H9 (cell line): ENCODE measurements around the gene NTPCR. TPM values are rescaled to one million over a fixed set of nuclear protein-coding genes. Genes with fewer than 3 reads are reported as not detected.

ENCODE experiments used
- DNase-seq: peaks from one replicate; pipeline ENCODE4 v3.0.0-alpha.2; 2017
- H2AFZ ChIP-seq: one replicate; pipeline ENCODE4 v1.6.1; 2013; ENCODE audit warnings: mild to moderate bottlenecking, low read length, control low read depth, moderate library complexity
- H2AK5ac ChIP-seq: 2 replicates; pipeline ENCODE4 v1.6.1; 2013; ENCODE audit warnings: low read length, control low read depth, mixed read lengths; ENCODE audit not compliant: insufficient read length
- H2BK120ac ChIP-seq: one replicate; pipeline ENCODE4 v1.6.1; 2013; ENCODE audit warnings: low read depth, mild to moderate bottlenecking, low read length, control low read depth, inconsistent platforms; ENCODE audit not compliant: poor library complexity, severe bottlenecking
- H2BK12ac ChIP-seq: 2 replicates; pipeline ENCODE4 v1.6.1; 2013; ENCODE audit warnings: low read length, control low read depth, mixed read lengths, low read depth; ENCODE audit not compliant: insufficient read length
- H2BK15ac ChIP-seq: 2 replicates; pipeline ENCODE4 v1.6.1; 2013; ENCODE audit warnings: low read depth, low read length, control low read depth
- H2BK20ac ChIP-seq: one replicate; pipeline ENCODE4 v1.6.1; 2013; ENCODE audit warnings: low read depth, mild to moderate bottlenecking, low read length, control low read depth, inconsistent platforms; ENCODE audit not compliant: poor library complexity, severe bottlenecking
- H2BK5ac ChIP-seq: 2 replicates; pipeline ENCODE4 v1.6.1; 2013; ENCODE audit warnings: low read length, control low read depth, mixed read lengths; ENCODE audit not compliant: insufficient read length
- H3K14ac ChIP-seq: 2 replicates; pipeline ENCODE4 v1.6.1; 2013; ENCODE audit warnings: low read length, control low read depth; ENCODE audit not compliant: insufficient read depth
- H3K18ac ChIP-seq: 2 replicates; pipeline ENCODE4 v1.6.1; 2013; ENCODE audit warnings: low read depth, mild to moderate bottlenecking, mixed read lengths, low read length, control low read depth; ENCODE audit not compliant: insufficient read length
- H3K23ac ChIP-seq: 2 replicates; pipeline ENCODE4 v1.6.1; 2013; ENCODE audit warnings: low read length, control low read depth, mixed read lengths, low read depth; ENCODE audit not compliant: insufficient read length
- H3K23me2 ChIP-seq: 2 replicates; pipeline ENCODE4 v1.6.1; 2013; ENCODE audit warnings: low read depth, mild to moderate bottlenecking, mixed read lengths, low read length, control low read depth; ENCODE audit not compliant: insufficient read length, poor library complexity, severe bottlenecking
- H3K27ac ChIP-seq: 2 replicates; pipeline ENCODE4 v1.5.1; 2013; ENCODE audit warnings: low read length, control low read depth, mixed read lengths, low read depth; ENCODE audit not compliant: insufficient read length
- H3K27me3 ChIP-seq: 2 replicates; pipeline ENCODE4 v1.6.1; 2013; ENCODE audit warnings: low read length, control low read depth, inconsistent platforms; ENCODE audit not compliant: insufficient read depth
- H3K4ac ChIP-seq: 2 replicates; pipeline ENCODE4 v1.6.1; 2013; ENCODE audit warnings: low read depth, mild to moderate bottlenecking, control low read depth, inconsistent platforms, low read length, moderate library complexity
- H3K4me1 ChIP-seq: 2 replicates; pipeline ENCODE4 v1.6.1; 2013; ENCODE audit warnings: low read length, control low read depth, inconsistent platforms; ENCODE audit not compliant: insufficient read depth
- H3K4me2 ChIP-seq: 2 replicates; pipeline ENCODE4 v1.6.1; 2013; ENCODE audit warnings: low read length, control low read depth, mixed read lengths; ENCODE audit not compliant: insufficient read length, insufficient read depth
- H3K56ac ChIP-seq: 2 replicates; pipeline ENCODE4 v1.6.1; 2013; ENCODE audit warnings: low read depth, mild to moderate bottlenecking, mixed read lengths, low read length, control low read depth; ENCODE audit not compliant: insufficient read length
- H3K79me1 ChIP-seq: 2 replicates; pipeline ENCODE4 v1.6.1; 2013; ENCODE audit warnings: low read depth, mild to moderate bottlenecking, moderate library complexity, low read length, control low read depth, inconsistent platforms; ENCODE audit not compliant: insufficient read depth, poor library complexity, severe bottlenecking
- H3K79me2 ChIP-seq: 2 replicates; pipeline ENCODE4 v1.6.1; 2013; ENCODE audit warnings: low read length, control low read depth, inconsistent platforms; ENCODE audit not compliant: insufficient read depth
- H3K9ac ChIP-seq: 2 replicates; pipeline ENCODE4 v1.6.1; 2013; ENCODE audit warnings: low read length, control low read depth, mixed read lengths; ENCODE audit not compliant: insufficient read length; ENCODE audit errors: extremely low read depth
- H3K9me3 ChIP-seq: one replicate; pipeline ENCODE4 v1.6.1; 2013; ENCODE audit warnings: low read depth, low read length, inconsistent platforms; ENCODE audit not compliant: control insufficient read depth
- H3T11ph ChIP-seq: one replicate; pipeline ENCODE4 v1.6.1; 2013; ENCODE audit warnings: mild to moderate bottlenecking, low read length, control low read depth, inconsistent platforms
- H4K20me1 ChIP-seq: one replicate; pipeline ENCODE4 v1.6.1; 2013; ENCODE audit not compliant: control insufficient read depth, insufficient read length, insufficient read depth
- H4K5ac ChIP-seq: 2 replicates; pipeline ENCODE4 v1.6.1; 2013; ENCODE audit warnings: low read depth, mild to moderate bottlenecking, mixed read lengths, low read length, control low read depth; ENCODE audit not compliant: insufficient read length
- H4K8ac ChIP-seq: replicated peaks from 2 replicates; pipeline ENCODE4 v1.6.1; 2013; ENCODE audit warnings: low read length, control low read depth, mixed read lengths, low read depth; ENCODE audit not compliant: insufficient read length
- H4K91ac ChIP-seq: 2 replicates; pipeline ENCODE4 v1.6.1; 2013; ENCODE audit warnings: low read depth, mild to moderate bottlenecking, moderate library complexity, mixed read lengths, low read length, control low read depth; ENCODE audit not compliant: insufficient read length
- H3K27ac Mint-ChIP-seq, 3 experiments: 2 replicates in 2 of 3; 3 replicates in 1 of 3; pipeline ENCODE4 v1.8.0; 2020 to 2021; ENCODE audit warnings: mixed read lengths in 3 of 3, mild to moderate bottlenecking in 1 of 3, moderate library complexity in 1 of 3
- H3K27me3 Mint-ChIP-seq: 2 replicates; pipeline ENCODE4 v1.8.0; 2021; ENCODE audit warnings: low read depth, mild to moderate bottlenecking, moderate library complexity, mixed read lengths
- H3K36me3 Mint-ChIP-seq, 3 experiments: 2 replicates in 2 of 3; 3 replicates in 1 of 3; pipeline ENCODE4 v1.8.0; 2020 to 2021; ENCODE audit warnings: low read depth in 3 of 3, mixed read lengths in 3 of 3; ENCODE audit not compliant: insufficient read depth in 1 of 3
- H3K4me1 Mint-ChIP-seq, 2 experiments: 2 replicates each; pipeline ENCODE4 v1.8.0; 2020; ENCODE audit warnings: mixed read lengths in 2 of 2
- H3K4me3 Mint-ChIP-seq, 2 experiments: 2 replicates in 1 of 2; 3 replicates in 1 of 2; pipeline ENCODE4 v1.8.0; 2020 to 2021; ENCODE audit warnings: mild to moderate bottlenecking in 2 of 2, mixed read lengths in 2 of 2, moderate library complexity in 1 of 2
- H3K9me3 Mint-ChIP-seq, 2 experiments: 2 replicates in 1 of 2; 3 replicates in 1 of 2; pipeline ENCODE4 v1.8.0; 2020; ENCODE audit warnings: mild to moderate bottlenecking in 2 of 2, mixed read lengths in 2 of 2, moderate library complexity in 1 of 2
- WGBS: extraction: QIAGEN DNeasy Blood & Tissue Kit; methylation state at CpG from one replicate; pipeline ENCODE4 v1.1.7; 2013; ENCODE audit warnings: missing lambda C conversion rate, low lambda C conversion rate, mixed read lengths; ENCODE audit not compliant: insufficient read length; ENCODE audit errors: extremely low coverage; 5-methylcytosine and 5-hydroxymethylcytosine counted together
- total RNA-seq: library from RNA; stranded (reverse); gene quantifications from 2 replicates; pipeline ENCODE4 v1.2.1, GENCODE V29; 2021
- TF ChIP-seq, protein P1 (sequence below): fragments of 200-600 bp; sonication (generic); conservative IDR thresholded peaks from 3 replicates; pipeline ENCODE4 v1.8.0; 2021; ENCODE audit warnings: antibody characterized with exemption, mild to moderate bottlenecking

Gene NTPCR
- total RNA-seq, 1 experiment from 2014 or later = 87.4 TPM

DNA sequence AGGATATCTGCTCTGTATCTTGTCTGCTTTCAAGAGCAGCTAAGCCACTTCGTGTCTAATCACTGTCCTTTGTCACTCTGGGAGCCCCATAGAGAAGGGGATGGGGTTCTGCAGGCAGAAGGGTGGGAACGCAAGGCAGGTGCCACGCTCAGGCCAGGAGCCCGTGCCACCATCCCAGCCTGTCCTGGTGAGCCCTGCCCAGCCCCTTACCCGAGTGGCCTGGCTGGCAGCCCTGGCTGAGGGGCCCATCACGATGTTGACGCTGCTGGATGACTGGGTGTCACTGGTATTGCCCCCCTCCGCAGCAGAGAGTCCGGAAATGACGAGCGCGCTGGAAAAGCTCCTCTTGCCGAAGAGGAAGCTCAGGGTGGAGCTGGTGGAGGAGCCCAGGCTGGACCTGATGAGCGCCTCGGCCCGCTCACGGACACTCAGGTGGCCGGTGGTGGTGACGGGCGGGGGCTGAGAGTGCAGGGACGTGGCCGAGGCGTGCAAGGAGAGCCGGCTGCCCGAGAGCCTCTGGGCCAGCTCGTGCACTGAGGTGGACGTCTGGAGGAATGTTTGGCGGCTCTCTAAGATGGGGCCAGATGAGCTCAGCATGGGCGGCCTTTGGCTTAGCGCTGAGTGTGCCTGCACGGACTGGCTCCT is 35.6 kb downstream of the NTPCR start:
- Mint-ChIP-seq H3K4me1 (peaks cover under 1 to 2% of the 10 kb centered on the region in 2 experiments; a peak in 2 of 4 replicates), H3K9me3 (0 out of 5 replicates have a peak, but pooled peaks cover 0 to under 1% of the 10 kb centered on the region in 2 experiments), H3K4me3 (no peak overlapping the region), H3K36me3 (peaks cover 6 to 13% (median 7%) of the 10 kb centered on the region in 3 experiments; a peak in 6 of 7 replicates), H3K27ac (no peak overlapping the region), H3K27me3 (no peaks in the 10 kb centered on the region)
- Histone ChIP-seq H2BK20ac (no peak overlapping the region), H3K14ac (no peak overlapping the region), H2BK120ac (no peak overlapping the region), H3K4me2 (no peak overlapping the region), H3K4ac (no peak overlapping the region), H3T11ph (no peak overlapping the region), H3K27ac (no peak overlapping the region), H2AFZ (no peak overlapping the region), H4K8ac (no peak overlapping the region), H2BK5ac (no peak overlapping the region), H3K56ac (no peak overlapping the region), H3K18ac (no peak overlapping the region), H4K91ac (no peak overlapping the region), H3K9me3 (no peaks in the 10 kb centered on the region), H2BK15ac (no peak overlapping the region), H3K23ac (no peak overlapping the region), H3K27me3 (no peaks in the 10 kb centered on the region), H4K20me1 (no peaks in the 10 kb centered on the region), H3K23me2 (no peaks in the 10 kb centered on the region), H4K5ac (no peak overlapping the region), H3K79me1 (no peaks in the 10 kb centered on the region), H3K4me1 (no peaks in the 10 kb centered on the region), H3K9ac (no peak overlapping the region), H3K79me2 (no peaks in the 10 kb centered on the region), H2AK5ac (no peak overlapping the region), H2BK12ac (no peak overlapping the region)
- DNase-seq = no peak
- no CpG with 5 or more reads among the region's 31 CpGs for WGBS
- TF ChIP-seq, protein P1, sequence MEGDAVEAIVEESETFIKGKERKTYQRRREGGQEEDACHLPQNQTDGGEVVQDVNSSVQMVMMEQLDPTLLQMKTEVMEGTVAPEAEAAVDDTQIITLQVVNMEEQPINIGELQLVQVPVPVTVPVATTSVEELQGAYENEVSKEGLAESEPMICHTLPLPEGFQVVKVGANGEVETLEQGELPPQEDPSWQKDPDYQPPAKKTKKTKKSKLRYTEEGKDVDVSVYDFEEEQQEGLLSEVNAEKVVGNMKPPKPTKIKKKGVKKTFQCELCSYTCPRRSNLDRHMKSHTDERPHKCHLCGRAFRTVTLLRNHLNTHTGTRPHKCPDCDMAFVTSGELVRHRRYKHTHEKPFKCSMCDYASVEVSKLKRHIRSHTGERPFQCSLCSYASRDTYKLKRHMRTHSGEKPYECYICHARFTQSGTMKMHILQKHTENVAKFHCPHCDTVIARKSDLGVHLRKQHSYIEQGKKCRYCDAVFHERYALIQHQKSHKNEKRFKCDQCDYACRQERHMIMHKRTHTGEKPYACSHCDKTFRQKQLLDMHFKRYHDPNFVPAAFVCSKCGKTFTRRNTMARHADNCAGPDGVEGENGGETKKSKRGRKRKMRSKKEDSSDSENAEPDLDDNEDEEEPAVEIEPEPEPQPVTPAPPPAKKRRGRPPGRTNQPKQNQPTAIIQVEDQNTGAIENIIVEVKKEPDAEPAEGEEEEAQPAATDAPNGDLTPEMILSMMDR = no peak
